Femur (tissue), 1 donor: ENCODE results near the gene CLP1.
"Not testable (repeated sequence)": the region's sequence is repeated elsewhere in the genome, so short reads cannot be mapped to it uniquely, and the experiment has no call there.

Experiments used
- DNase-seq: peaks from one replicate; pipeline ENCODE4 v3.0.0-alpha.2; 2017

Gene CLP1

GRCh38 chr11:57641011-57641807, 16.4 kb upstream of the CLP1 start:
- peak; percentile 53 for DNase-seq

GRCh38 chr11:57643802-57644201, 13.8 kb upstream of the CLP1 start:
- DNase-seq: no peak

- DNase-seq: peak; percentile 86
Observed at GRCh38 chr11:57644748-57645688, 12.5 kb upstream of the CLP1 start.

GRCh38 chr11:57645689-57646085, 11.9 kb upstream of the CLP1 start:
- DNase-seq: peak; percentile 36

GRCh38 chr11:57646194-57646798, 11.3 kb upstream of the CLP1 start:
- peak; percentile 33 for DNase-seq

- peak; percentile 34 for DNase-seq
Observed at GRCh38 chr11:57646799-57647303, 10.7 kb upstream of the CLP1 start.

- DNase-seq: peak; percentile 41
Observed at GRCh38 chr11:57647372-57647771, 10.2 kb upstream of the CLP1 start.

GRCh38 chr11:57647960-57648800, 9.4 kb upstream of the CLP1 start:
- peak; percentile 57 for DNase-seq

- peak; percentile 47 for DNase-seq
Observed at GRCh38 chr11:57648801-57649735, 8.5 kb upstream of the CLP1 start.

GRCh38 chr11:57649826-57650738, 7.5 kb upstream of the CLP1 start, which contains the start of gene YPEL4:
Gene YPEL4, minus strand, starts transcription at chr11:57649912. Its CDS starts 2,805 bp downstream, at chr11:57647107.
- peak; percentile 88 for DNase-seq

- no peak for DNase-seq
Observed at GRCh38 chr11:57650739-57651090, 6.8 kb upstream of the CLP1 start.

- DNase-seq: no peak
Observed at GRCh38 chr11:57651408-57651807, 6.2 kb upstream of the CLP1 start.

- not testable (repeated sequence) for DNase-seq
Observed at GRCh38 chr11:57652230-57652629, 5.3 kb upstream of the CLP1 start.

GRCh38 chr11:57652662-57653061, 4.9 kb upstream of the CLP1 start:
- DNase-seq: no peak

GRCh38 chr11:57653163-57653562, 4.4 kb upstream of the CLP1 start:
- DNase-seq: no peak

- no peak for DNase-seq
Observed at GRCh38 chr11:57656885-57657193, 723 bp upstream of the CLP1 start.

- no peak for DNase-seq
Observed at GRCh38 chr11:57658023-57658361, 430 bp downstream of the CLP1 start.

- DNase-seq: no peak
Observed at GRCh38 chr11:57659669-57660068, 2.1 kb downstream of the CLP1 start.

GRCh38 chr11:57662893-57663292, 5.3 kb downstream of the CLP1 start:
- DNase-seq: no peak

GRCh38 chr11:57663975-57664374, 6.4 kb downstream of the CLP1 start:
- no peak for DNase-seq
